Subcutaneous adipose tissue (tissue), 4 donors: Measurements from ENCODE around the gene WNT9A. TPM values are rescaled to one million over a fixed set of nuclear protein-coding genes. Genes with fewer than 3 reads are reported as not detected.

Experiments
- CTCF ChIP-seq: fragments of 450-650 bp; IDR thresholded peaks from one replicate; pipeline ENCODE4 v1.5.1; 2016; ENCODE audit warnings: low read depth, mild to moderate bottlenecking, control low read depth, antibody characterized with exemption, moderate library complexity
- total RNA-seq, 4 donors: library from RNA; depleted of rRNA; stranded (reverse); fragments of >200 nt; gene quantifications; one replicate each; pipeline ENCODE4 v1.1.0, GENCODE V29; 2016

WNT9A gene
- total RNA-seq, 4 donors from 2014 or later: 0.17 to 0.88 (median 0.57) TPM; not detected in 1

DNA sequence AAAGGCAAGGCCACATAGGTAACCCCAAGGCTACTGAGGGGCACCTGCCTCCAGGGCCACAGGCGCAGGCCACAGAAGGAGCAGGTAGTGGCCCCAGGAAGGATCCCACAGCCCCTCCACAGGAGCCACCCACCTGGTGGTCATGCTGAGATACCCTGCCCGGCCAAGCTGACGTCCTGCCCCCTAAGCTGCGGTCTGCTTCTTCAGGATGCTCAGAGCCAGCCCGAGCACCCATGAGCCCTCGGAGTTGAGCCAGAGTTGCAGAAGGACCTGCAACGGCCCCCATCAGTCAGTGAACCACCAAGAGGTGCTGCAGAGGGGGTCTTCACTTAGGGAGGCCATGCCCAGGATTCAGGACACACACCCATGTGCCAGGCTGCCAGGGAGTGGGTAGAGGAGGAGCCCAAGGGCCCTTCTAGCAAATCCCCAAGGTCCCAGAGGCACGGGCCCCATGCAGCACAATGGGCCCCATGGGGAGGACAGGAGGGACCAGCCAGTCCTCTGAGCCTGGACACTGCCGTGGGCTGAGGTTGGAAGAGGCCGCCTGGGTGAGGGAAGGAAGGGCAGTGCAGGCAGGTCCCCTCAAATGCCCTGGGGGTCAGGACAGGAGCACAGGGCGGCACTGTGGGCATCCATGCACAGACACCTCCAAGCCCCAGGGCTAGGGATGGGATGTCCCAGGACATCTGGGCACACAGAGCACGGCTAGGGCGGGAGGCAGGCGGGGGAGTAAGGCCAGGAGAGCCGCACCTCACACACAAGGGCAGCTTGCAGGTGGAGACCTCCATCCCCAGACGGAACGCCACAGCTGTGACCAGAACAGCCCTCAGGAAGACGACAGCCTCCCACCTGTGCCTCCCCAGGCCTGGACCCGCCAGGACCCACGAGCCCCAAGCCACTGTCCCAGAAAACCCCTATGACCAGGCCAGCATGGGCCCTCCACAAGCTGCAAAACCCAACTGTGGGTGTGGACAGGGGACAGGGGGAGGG, 20.5 kb downstream of the WNT9A start:
- TF ChIP-seq CTCF: no peak

DNA sequence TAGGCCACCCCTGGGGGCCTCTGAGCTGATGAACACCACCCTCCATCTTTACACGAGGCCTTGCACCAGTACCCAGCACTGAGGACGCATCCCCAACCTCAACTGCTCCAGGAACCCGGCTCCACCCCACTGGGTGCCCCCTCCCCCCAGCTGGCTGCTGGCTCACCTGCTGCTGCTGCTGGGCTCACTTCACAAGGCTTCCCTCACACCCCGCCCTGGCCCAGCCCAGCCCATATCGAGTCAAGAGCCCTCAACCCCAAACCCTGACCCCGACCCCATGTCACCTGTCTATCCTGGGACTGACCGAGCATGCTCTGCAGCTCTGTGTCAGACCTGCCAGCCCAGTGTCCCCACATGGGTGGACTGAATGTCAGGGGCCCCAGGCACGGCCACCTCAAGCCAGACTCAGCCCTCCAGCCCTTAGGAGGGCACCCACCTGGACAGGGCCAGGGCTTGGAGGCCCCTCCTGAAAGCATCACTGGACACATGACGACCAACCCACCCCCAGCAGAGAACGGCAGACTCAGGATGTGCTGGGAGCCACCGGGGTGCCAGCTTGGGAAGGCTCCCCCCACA, 21.4 kb downstream of the WNT9A start:
- no peak for TF ChIP-seq CTCF

DNA sequence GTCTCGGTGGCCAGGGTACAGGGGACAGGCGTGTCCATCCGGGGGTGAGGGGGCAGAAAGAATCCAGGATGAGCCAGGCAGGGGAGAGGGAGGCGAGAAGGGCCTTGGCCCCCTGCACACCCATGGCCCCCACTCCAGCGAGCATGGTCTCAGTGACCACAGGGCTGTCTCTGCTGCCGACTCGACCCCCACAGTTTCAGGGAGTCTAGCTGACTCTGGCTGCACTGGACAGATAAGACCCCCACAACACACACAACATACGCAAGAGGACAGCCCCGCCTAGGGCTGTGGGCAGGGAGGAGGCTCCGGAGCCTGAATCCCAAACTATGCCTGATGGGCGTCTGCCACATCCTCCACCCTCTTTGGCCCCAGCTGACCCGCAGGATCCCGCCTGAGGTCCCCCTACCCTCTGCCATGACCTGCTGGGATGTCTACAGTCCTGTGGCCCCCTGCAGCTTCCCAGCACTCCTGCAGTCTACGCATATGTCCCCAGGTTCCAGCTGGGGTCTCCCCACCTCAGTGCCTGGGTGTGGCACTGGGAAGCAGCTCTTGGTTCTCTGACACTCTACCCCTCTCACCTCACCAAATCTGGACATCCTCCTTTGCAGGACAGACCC, 22.0 kb downstream of the WNT9A start:
- no peak for TF ChIP-seq CTCF

DNA sequence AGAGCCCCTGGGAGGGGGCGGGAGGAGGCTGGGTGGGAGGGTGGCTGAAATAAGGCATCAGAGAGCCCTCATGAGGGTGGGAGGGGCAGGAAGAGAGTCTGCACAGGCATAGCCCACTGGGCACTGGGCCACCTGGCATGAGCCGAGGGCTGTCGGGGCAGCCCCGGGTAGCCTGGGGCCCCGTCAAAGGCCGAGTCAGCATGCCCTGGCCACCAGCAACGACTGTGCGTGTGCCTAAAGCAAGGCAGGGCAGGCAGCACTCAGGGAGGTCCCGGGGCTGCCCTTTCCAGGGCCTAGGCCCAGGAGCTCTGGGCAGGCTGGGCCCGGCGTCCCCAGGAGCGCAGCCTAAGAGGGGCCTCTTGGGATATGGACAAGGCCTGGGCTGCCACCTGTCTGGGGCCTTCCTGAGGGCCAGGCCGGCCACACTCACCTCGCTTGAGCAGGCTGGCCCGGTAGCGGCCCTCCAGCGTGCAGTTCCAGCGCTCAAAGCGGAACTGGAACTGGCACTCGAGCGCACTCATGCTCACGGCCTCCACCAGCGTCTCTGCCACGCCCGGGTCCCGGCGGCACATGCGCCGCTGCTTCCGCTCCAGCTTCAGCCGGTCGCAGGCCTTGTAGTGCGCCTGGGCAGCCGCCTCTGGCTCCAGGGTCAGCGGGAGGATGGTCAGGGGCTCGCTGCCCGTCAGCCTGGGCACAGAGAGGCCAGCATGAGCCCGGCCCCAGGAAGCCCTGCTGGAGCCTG, 22.7 kb downstream of the WNT9A start:
- TF ChIP-seq CTCF: no peak

- TF ChIP-seq CTCF: no peak
These were observed 23.4 kb downstream of the WNT9A start for GRCh38 chr1:227924168-227924832.

DNA sequence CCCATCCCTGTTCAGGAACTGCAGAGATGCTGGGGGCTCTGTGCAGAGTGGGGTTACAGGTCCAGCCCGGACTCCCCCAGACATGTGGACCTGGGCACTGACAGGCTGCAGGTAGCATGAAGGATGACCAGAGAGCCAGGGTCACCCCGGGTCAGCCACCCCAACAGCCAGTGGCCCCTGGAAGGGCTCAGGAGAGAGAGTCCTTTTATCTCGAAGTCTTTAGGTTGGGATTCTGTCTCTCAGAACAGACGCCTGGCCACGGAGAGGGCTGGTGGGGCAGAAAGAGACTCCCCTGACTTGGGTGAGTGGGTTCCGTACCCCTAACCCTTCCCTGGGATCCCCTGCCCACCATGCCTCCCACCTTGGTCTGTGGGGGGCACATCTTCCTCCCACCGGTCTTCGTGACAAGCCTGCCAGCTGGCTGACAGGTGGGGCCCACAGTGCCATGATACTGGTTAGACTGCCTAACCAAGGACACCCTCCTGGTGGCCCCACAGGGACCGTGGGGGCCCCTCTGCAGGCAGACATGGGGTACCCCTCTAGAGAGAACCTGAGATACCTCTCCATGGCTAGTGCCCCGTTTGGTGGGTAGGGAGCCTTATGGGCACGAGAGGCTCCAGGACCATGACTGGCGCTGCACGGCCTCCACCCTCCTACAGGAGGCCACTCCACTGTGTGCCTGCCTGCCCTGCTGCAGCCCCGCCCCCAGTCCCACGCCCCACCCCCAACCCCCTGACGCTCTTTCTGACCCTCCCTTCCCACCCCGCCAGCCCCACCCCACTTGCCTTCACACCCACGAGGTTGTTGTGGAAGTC, 24.2 kb downstream of the WNT9A start:
- no peak for TF ChIP-seq CTCF
